AG04450 (cell line): ENCODE data around the gene PCDH10. TPM values are rescaled to one million over a fixed set of nuclear protein-coding genes. Genes with fewer than 3 reads are reported as not detected.

ENCODE experiments used
- CTCF ChIA-PET: fragments of 300-600, 350-600 bp; formaldehyde crosslinking; extraction: SDS; loops from one replicate; lab custom pipeline; 2022; ENCODE audit warnings: antibody characterized with exemption, inconsistent platforms; lab: Charles Lee
- POLR2A ChIA-PET: fragments of 350-600 bp; formaldehyde crosslinking; extraction: SDS; loops from one replicate; lab custom pipeline; 2021; ENCODE audit warnings: antibody characterized with exemption, inconsistent platforms; lab: Yijun Ruan, JAX
- DNase-seq: peaks from one replicate; pipeline ENCODE4 v3.0.0-alpha.2; 2011; ENCODE audit warnings: low read depth, low spot score
- H3K27ac ChIP-seq: one replicate; pipeline ENCODE4 v1.5.1; 2012; ENCODE audit warnings: low read depth, low read length, control low read depth
- H3K27me3 ChIP-seq: one replicate; pipeline ENCODE4 v1.6.0; 2012; ENCODE audit warnings: low read length; ENCODE audit not compliant: control insufficient read depth, insufficient read depth
- H3K4me3 ChIP-seq: 2 replicates; pipeline ENCODE4 v1.5.1; 2011; ENCODE audit warnings: mild to moderate bottlenecking, low read depth, low read length, control low read depth
- H3K9me3 ChIP-seq: 2 replicates; pipeline ENCODE4 v1.5.1; 2012; ENCODE audit warnings: low read length; ENCODE audit not compliant: control insufficient read depth, insufficient read depth
- polyA plus RNA-seq: library from polyadenylated mRNA; depleted of rRNA; stranded (reverse); fragments of >200 nt; gene quantifications from 2 replicates; pipeline ENCODE4 v1.2.3, GENCODE V29; 2011
- TF ChIP-seq, protein P1 (sequence below): IDR thresholded peaks from 2 replicates; pipeline ENCODE4 v1.5.1; 2011; ENCODE audit warnings: low read depth, low read length, control low read depth, inconsistent platforms

PCDH10 gene
- polyA plus RNA-seq, 1 experiment = 0.37 TPM

- DNase-seq = no peak
- Histone ChIP-seq H3K9me3 (no peaks in the 10 kb centered on the region), H3K27me3 (no peaks in the 10 kb centered on the region), H3K27ac (no peak overlapping the region), H3K4me3 (no peak overlapping the region)
- ChIA-PET CTCF (interaction anchor here (1.0 to 1.6 kb wide), 3 partner anchors 8 to 16 kb away, joined by 3 to 8 read pairs (median 6); no protein-coding TSS in a partner anchor), POLR2A (no interaction called here)
- TF ChIP-seq, protein P1, sequence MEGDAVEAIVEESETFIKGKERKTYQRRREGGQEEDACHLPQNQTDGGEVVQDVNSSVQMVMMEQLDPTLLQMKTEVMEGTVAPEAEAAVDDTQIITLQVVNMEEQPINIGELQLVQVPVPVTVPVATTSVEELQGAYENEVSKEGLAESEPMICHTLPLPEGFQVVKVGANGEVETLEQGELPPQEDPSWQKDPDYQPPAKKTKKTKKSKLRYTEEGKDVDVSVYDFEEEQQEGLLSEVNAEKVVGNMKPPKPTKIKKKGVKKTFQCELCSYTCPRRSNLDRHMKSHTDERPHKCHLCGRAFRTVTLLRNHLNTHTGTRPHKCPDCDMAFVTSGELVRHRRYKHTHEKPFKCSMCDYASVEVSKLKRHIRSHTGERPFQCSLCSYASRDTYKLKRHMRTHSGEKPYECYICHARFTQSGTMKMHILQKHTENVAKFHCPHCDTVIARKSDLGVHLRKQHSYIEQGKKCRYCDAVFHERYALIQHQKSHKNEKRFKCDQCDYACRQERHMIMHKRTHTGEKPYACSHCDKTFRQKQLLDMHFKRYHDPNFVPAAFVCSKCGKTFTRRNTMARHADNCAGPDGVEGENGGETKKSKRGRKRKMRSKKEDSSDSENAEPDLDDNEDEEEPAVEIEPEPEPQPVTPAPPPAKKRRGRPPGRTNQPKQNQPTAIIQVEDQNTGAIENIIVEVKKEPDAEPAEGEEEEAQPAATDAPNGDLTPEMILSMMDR = no peak
Measured at GRCh38 chr4:133162941-133163340, 13.8 kb downstream of the PCDH10 start.

GRCh38 chr4:133178956-133179355, 29.9 kb downstream of the PCDH10 start:
- DNase-seq = no peak
- TF ChIP-seq, protein P1 = no peak
- no peak overlapping the region for H3K4me3 ChIP-seq
- no peaks in the 10 kb centered on the region for H3K9me3 ChIP-seq
- H3K27me3 ChIP-seq = no peaks in the 10 kb centered on the region
- ChIA-PET CTCF (interaction anchor here (1.5 to 1.9 kb wide), 2 partner anchors 24 to 32 kb away, joined by 3 to 11 read pairs; no protein-coding TSS in a partner anchor), POLR2A (no interaction called here)
- no peak overlapping the region for H3K27ac ChIP-seq

- ChIA-PET POLR2A (no interaction called here), CTCF (interaction anchor here (1.0 kb wide), 1 partner anchor 32 kb away, joined by 3 read pairs; no protein-coding TSS in a partner anchor)
- no peak for DNase-seq
- Histone ChIP-seq H3K4me3 (no peak overlapping the region), H3K27me3 (no peaks in the 10 kb centered on the region), H3K9me3 (no peaks in the 10 kb centered on the region), H3K27ac (no peak overlapping the region)
- TF ChIP-seq, protein P1 = no peak
Measured at GRCh38 chr4:133186210-133186609, 37.1 kb downstream of the PCDH10 start.

- POLR2A ChIA-PET = no interaction called here
- no peak overlapping the region for H3K4me3 ChIP-seq
- no peaks in the 10 kb centered on the region for H3K27me3 ChIP-seq
- TF ChIP-seq, protein P1 = no peak
- H3K9me3 ChIP-seq = no peaks in the 10 kb centered on the region
- H3K27ac ChIP-seq = peak overlapping the region; percentile 47
- CTCF ChIA-PET = interaction anchor here (1.0 kb wide), 1 partner anchor 32 kb away, joined by 3 read pairs; no protein-coding TSS in a partner anchor
- no peak for DNase-seq
Measured at GRCh38 chr4:133186845-133187244, 37.8 kb downstream of the PCDH10 start.

DNA sequence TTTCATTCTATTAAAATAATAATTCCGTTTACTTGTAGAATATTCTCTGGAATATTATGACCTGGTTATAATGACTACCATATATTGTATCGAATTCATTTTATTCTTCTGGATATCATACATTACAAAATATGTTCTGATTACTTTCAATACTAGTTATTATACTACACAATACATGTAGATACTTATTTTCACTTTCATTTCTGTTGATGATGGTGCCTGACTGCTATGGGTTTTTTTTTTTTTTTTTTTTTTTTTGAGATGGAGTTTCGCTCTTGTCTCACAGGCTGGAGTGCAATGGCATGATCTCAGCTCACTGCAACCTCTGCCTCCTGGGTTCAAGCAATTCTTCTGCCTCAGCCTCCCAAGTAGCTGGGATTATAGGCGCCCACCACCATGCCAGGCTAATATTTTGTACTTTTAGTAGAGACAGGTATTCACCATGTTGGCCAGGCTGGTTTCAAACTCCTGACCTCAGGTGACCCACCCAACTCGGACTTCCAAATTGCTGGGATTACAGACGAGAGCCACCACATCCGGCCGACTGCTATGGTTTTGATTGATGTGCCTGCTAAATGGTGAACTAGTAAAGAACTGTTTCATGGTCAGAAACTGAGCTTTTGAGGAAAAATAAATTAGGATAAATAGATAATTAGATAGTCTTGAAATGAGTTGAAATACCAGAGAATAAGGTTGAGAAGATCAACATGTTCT, 39.5 kb downstream of the PCDH10 start:
- CTCF ChIA-PET = no interaction called here
- DNase-seq = no peak
- TF ChIP-seq, protein P1 = no peak

More for the DNA sequence above, 39.5 kb downstream of the PCDH10 start:
- Histone ChIP-seq H3K9me3 (no peaks in the 10 kb centered on the region), H3K27me3 (no peaks in the 10 kb centered on the region), H3K4me3 (no peak overlapping the region), H3K27ac (no peak overlapping the region)
- POLR2A ChIA-PET = no interaction called here
